B cell (primary cell): ENCODE measurements around the gene APOBEC4. TPM values are rescaled to one million over a fixed set of nuclear protein-coding genes. Genes with fewer than 3 reads are reported as not detected.
A peak's percentile ranks its signal among the peaks of the same experiment; 100 is the strongest.

Experiments used
- ATAC-seq: fragments of 200-7000 bp; cut with Tn5 transposase; one replicate; pipeline ENCODE4 v1.10.0; 2021; ENCODE audit warnings: low read depth, mild to moderate bottlenecking, moderate number of reproducible peaks, moderate library complexity
- CTCF ChIA-PET: fragments of 350-600 bp; sonication (Branson Sonifier 250); formaldehyde crosslinking; loops from one replicate; lab custom pipeline; 2021; ENCODE audit warnings: antibody characterized with exemption, inconsistent platforms; lab: Charles Lee
- POLR2A ChIA-PET: fragments of 350-600 bp; sonication (Branson Sonifier 250); formaldehyde crosslinking; loops from one replicate; lab custom pipeline; 2021; ENCODE audit warnings: antibody characterized with exemption; lab: Charles Lee
- DNase-seq: peaks from one replicate; pipeline ENCODE4 v3.0.0; 2013
- H2AFZ ChIP-seq: 2 replicates; pipeline ENCODE4 v1.6.1; 2012; ENCODE audit warnings: mild to moderate bottlenecking, low read depth, low read length; ENCODE audit not compliant: insufficient read depth, poor library complexity, severe bottlenecking
- H3K27ac ChIP-seq, 2 donors: 1 replicate in 1 of 2; 2 replicates in 1 of 2; pipeline ENCODE4 v1.5.1; 2012 to 2013; ENCODE audit warnings: low read length in 2 of 2, mild to moderate bottlenecking in 2 of 2, moderate library complexity in 1 of 2
- H3K27me3 ChIP-seq, 4 experiments: fragments of 200-600 bp in 1 of 4; sonication (generic) in 1 of 4; replicated peaks in 1 of 4; 1 replicate in 2 of 4; 2 replicates in 2 of 4; pipeline versions ENCODE4 v1.6.1 to v1.7.0; 2013 to 2016; ENCODE audit warnings: low read length in 3 of 4, mild to moderate bottlenecking in 2 of 4, mixed read lengths in 1 of 4, moderate library complexity in 1 of 4; ENCODE audit not compliant: insufficient read depth in 4 of 4, control insufficient read depth in 3 of 4; ENCODE audit errors: control extremely low read depth in 1 of 4
- H3K36me3 ChIP-seq, 2 experiments: replicated peaks in 1 of 2; 1 replicate in 1 of 2; 2 replicates in 1 of 2; pipeline versions ENCODE4 v1.6.1 to v1.7.1; 2013; ENCODE audit warnings: low read length in 1 of 2; ENCODE audit not compliant: insufficient read depth in 2 of 2, control insufficient read depth in 1 of 2; ENCODE audit errors: control extremely low read depth in 1 of 2, extremely low read depth in 1 of 2
- H3K4me1 ChIP-seq, 2 donors: fragments of 200-600 bp in 1 of 2; sonication (generic) in 1 of 2; 1 replicate in 1 of 2; 2 replicates in 1 of 2; pipeline versions ENCODE4 v1.5.1 to v1.6.1; 2013 to 2017; ENCODE audit warnings: low read length in 2 of 2; ENCODE audit not compliant: control insufficient read depth in 2 of 2, insufficient read depth in 2 of 2
- H3K4me2 ChIP-seq: replicated peaks from 2 replicates; pipeline ENCODE3; 2012; ENCODE audit warnings: mild to moderate bottlenecking, low read depth, low read length; ENCODE audit not compliant: poor library complexity, severe bottlenecking
- H3K4me3 ChIP-seq, 5 experiments: fragments of 200-600 bp in 1 of 5; sonication (generic) in 1 of 5; 1 replicate in 3 of 5; 2 replicates in 2 of 5; pipeline versions ENCODE4 v1.5.1 to v1.7.0; 2011 to 2016; ENCODE audit warnings: low read length in 4 of 5, mild to moderate bottlenecking in 4 of 5, low read depth in 2 of 5, control low read depth in 1 of 5, moderate library complexity in 1 of 5; ENCODE audit not compliant: insufficient read depth in 1 of 5; ENCODE audit errors: control extremely low read depth in 1 of 5, extremely low read depth in 1 of 5
- H3K79me2 ChIP-seq: fragments of 200-600 bp; sonication (generic); one replicate; pipeline ENCODE4 v1.6.0; 2016; ENCODE audit warnings: low read length; ENCODE audit not compliant: control insufficient read depth, insufficient read depth
- H3K9ac ChIP-seq: fragments of 200-600 bp; sonication (generic); 2 replicates; pipeline ENCODE4 v1.6.1; 2017; ENCODE audit warnings: mild to moderate bottlenecking, low read length, moderate library complexity
- H3K9me3 ChIP-seq, 3 donors: one replicate each; pipeline versions ENCODE4 v1.6.1 to v1.7.1; 2013; ENCODE audit warnings: low read length in 2 of 3; ENCODE audit not compliant: control insufficient read depth in 2 of 3, insufficient read depth in 1 of 3; ENCODE audit errors: control extremely low read depth in 1 of 3
- H4K20me1 ChIP-seq: 2 replicates; pipeline ENCODE4 v1.6.0; 2012; ENCODE audit warnings: mild to moderate bottlenecking, low read length; ENCODE audit not compliant: insufficient read depth, control insufficient read depth, poor library complexity, severe bottlenecking
- H3K27ac Mint-ChIP-seq: one replicate; pipeline ENCODE4 v1.8.0; 2021; ENCODE audit warnings: mixed read lengths
- H3K27me3 Mint-ChIP-seq: one replicate; pipeline ENCODE4 v1.8.0; 2021; ENCODE audit warnings: mixed read lengths
- H3K4me1 Mint-ChIP-seq: one replicate; pipeline ENCODE4 v1.8.0; 2021; ENCODE audit warnings: mixed read lengths
- H3K4me3 Mint-ChIP-seq: one replicate; pipeline ENCODE4 v1.8.0; 2021; ENCODE audit warnings: mixed read lengths
- H3K9me3 Mint-ChIP-seq: one replicate; pipeline ENCODE4 v1.8.0; 2022; ENCODE audit warnings: mixed read lengths; ENCODE audit not compliant: insufficient read depth
- CTCF ChIP-seq: fragments of 200-600 bp; IDR thresholded peaks from one replicate; pipeline ENCODE4 v1.8.0; 2022; ENCODE audit warnings: antibody characterized with exemption, mild to moderate bottlenecking
- EZH2 ChIP-seq: IDR thresholded peaks from 2 replicates; pipeline ENCODE4 v1.6.1; 2012; ENCODE audit warnings: borderline replicate concordance, low read depth, mild to moderate bottlenecking, moderate library complexity, low read length; ENCODE audit not compliant: insufficient read depth, poor library complexity, severe bottlenecking
- WGBS: methylation state at CpG from one replicate; pipeline ENCODE4 v1.1.5; 2013; ENCODE audit warnings: missing lambda C conversion rate; ENCODE audit not compliant: insufficient coverage; 5-methylcytosine and 5-hydroxymethylcytosine counted together
- intact Hi-C: fragments of 100-400 bp; cut with micrococcal nuclease; formaldehyde crosslinking; loops from one replicate; pipeline ENCODE4 v1.10.0; 2022
- polyA plus RNA-seq: library from polyadenylated mRNA; depleted of rRNA; stranded (reverse); fragments of >200 nt; gene quantifications from 2 replicates; pipeline ENCODE4 v1.2.3, GENCODE V29; 2012
- total RNA-seq, 2 donors: library from RNA; stranded (reverse); fragments of 120-200 nt in 1 of 2; gene quantifications; 1 replicate in 1 of 2; 2 replicates in 1 of 2; pipeline versions ENCODE4 v1.2.3 to v1.2.4, GENCODE V29; 2013 to 2022

APOBEC4 gene
- total and polyA plus RNA-seq, 2 donors (not counting 1 experiment from before 2014, with no cell fraction given): not detected

GRCh38 chr1:183604038-183604808 is 48.9 kb downstream of the APOBEC4 start:
- no peak overlapping the region for H3K9ac ChIP-seq
- H3K9me3 ChIP-seq: no peaks in the 10 kb centered on the region
- CTCF ChIA-PET: interaction anchor here (1.5 kb wide), 1 partner anchor 14 kb away, joined by 4 read pairs; the partner anchor contains the start of gene NCF2
- no peaks in the 10 kb centered on the region for H4K20me1 ChIP-seq
- no peak for DNase-seq
- peaks cover 28 to 39% of the 10 kb centered on the region in 2 donors for H3K4me1 ChIP-seq
- intact Hi-C loops: no loop called here
- H3K27me3 Mint-ChIP-seq: no peaks in the 10 kb centered on the region
- TF ChIP-seq EZH2 (no peak), CTCF (no peak)
- H3K4me2 ChIP-seq: peak overlapping the region; percentile 7
- no peak overlapping the region for H2AFZ ChIP-seq
- H3K27ac ChIP-seq: peak overlapping the region in 1 of 2 donors; percentile 22
- H3K27me3 ChIP-seq: no peaks in the 10 kb centered on the region
- peak overlapping the region; percentile 84 for H3K27ac Mint-ChIP-seq
- H3K4me3 ChIP-seq: no peak overlapping the region
- peaks cover 38% of the 10 kb centered on the region for H3K4me1 Mint-ChIP-seq
- ATAC-seq: peak; percentile 44
- H3K4me3 Mint-ChIP-seq: peak overlapping the region; percentile 53
- 68% methylated on average over 9 of the region's 10 CpGs for WGBS
- H3K79me2 ChIP-seq: no peaks in the 10 kb centered on the region
- no peaks in the 10 kb centered on the region for H3K36me3 ChIP-seq
- no peaks in the 10 kb centered on the region for H3K9me3 Mint-ChIP-seq
- POLR2A ChIA-PET: no interaction called here

GRCh38 chr1:183602510-183602909 is 50.6 kb downstream of the APOBEC4 start:
- no peak overlapping the region for H3K4me2 ChIP-seq
- intact Hi-C loops: no loop called here
- DNase-seq (no peak), ATAC-seq (no peak)
- H3K27ac ChIP-seq: no peak overlapping the region
- no peak overlapping the region for H3K27ac Mint-ChIP-seq
- no peaks in the 10 kb centered on the region for H3K9me3 Mint-ChIP-seq
- ChIA-PET CTCF (no interaction called here), POLR2A (no interaction called here)
- no peaks in the 10 kb centered on the region for H3K27me3 Mint-ChIP-seq
- WGBS: 100% methylated on average over 1 of the region's 1 CpG
- TF ChIP-seq CTCF: no peak
- no peak for TF ChIP-seq EZH2
- no peak overlapping the region for H3K4me3 Mint-ChIP-seq
- H2AFZ ChIP-seq: no peak overlapping the region
- H3K9me3 ChIP-seq: no peaks in the 10 kb centered on the region
- no peaks in the 10 kb centered on the region for H3K27me3 ChIP-seq
- peaks cover 29% of the 10 kb centered on the region for H3K4me1 Mint-ChIP-seq
- H3K36me3 ChIP-seq: no peaks in the 10 kb centered on the region
- H3K4me1 ChIP-seq: peaks cover 17 to 27% of the 10 kb centered on the region in 2 donors
- H3K79me2 ChIP-seq: no peaks in the 10 kb centered on the region
- H3K9ac ChIP-seq: no peak overlapping the region
- H4K20me1 ChIP-seq: no peaks in the 10 kb centered on the region
- no peak overlapping the region for H3K4me3 ChIP-seq
